IMR-90 (cell line): ENCODE results near the gene BOD1. TPM values are rescaled to one million over a fixed set of nuclear protein-coding genes. Genes with fewer than 3 reads are reported as not detected.

Experiments used
- ATAC-seq: fragments of 200-7000 bp; cut with Tn5 transposase; 2 replicates; pipeline ENCODE4 v1.9.1; 2020; ENCODE audit warnings: low read depth, mild to moderate bottlenecking, moderate library complexity
- BruUV-seq: library from RNA; stranded (reverse); fragments of 400-500 nt; replicated peaks from 2 replicates; lab custom pipeline; 2021; lab: Mats Ljungman, UMichigan
- CTCF ChIA-PET: fragments of 300-600 bp; formaldehyde crosslinking; extraction: SDS; loops from one replicate; lab custom pipeline; 2021; ENCODE audit warnings: antibody characterized with exemption; lab: Yijun Ruan, JAX
- POLR2A ChIA-PET: fragments of 300-600 bp; sonication (Branson Sonifier 250); formaldehyde crosslinking; loops from one replicate; lab custom pipeline; 2022; ENCODE audit warnings: antibody characterized with exemption; ENCODE audit not compliant: unreplicated experiment; lab: Charles Lee
- DNase-seq: peaks from one replicate; pipeline ENCODE4 v3.0.0; 2013
- H2AFZ ChIP-seq: replicated peaks from 2 replicates; pipeline ENCODE3; 2013; ENCODE audit warnings: low read length, mild to moderate bottlenecking; ENCODE audit not compliant: poor library complexity
- H2AK5ac ChIP-seq: 2 replicates; pipeline ENCODE4 v1.6.1; 2013; ENCODE audit warnings: low read depth, low read length, inconsistent platforms
- H2AK9ac ChIP-seq: replicated peaks from 2 replicates; pipeline ENCODE3; 2013; ENCODE audit warnings: mild to moderate bottlenecking, low read depth, low read length, moderate library complexity; ENCODE audit not compliant: poor library complexity
- H2BK120ac ChIP-seq: 2 replicates; pipeline ENCODE4 v1.6.1; 2013; ENCODE audit warnings: low read depth, low read length, inconsistent platforms
- H2BK15ac ChIP-seq: 3 replicates; pipeline ENCODE4 v1.6.1; 2013; ENCODE audit warnings: low read depth, low read length, inconsistent platforms
- H2BK20ac ChIP-seq: 2 replicates; pipeline ENCODE4 v1.6.1; 2013; ENCODE audit warnings: low read depth, mild to moderate bottlenecking, inconsistent platforms, low read length, moderate library complexity
- H2BK5ac ChIP-seq: 2 replicates; pipeline ENCODE4 v1.6.1; 2013; ENCODE audit warnings: mild to moderate bottlenecking, low read depth, low read length, inconsistent platforms; ENCODE audit not compliant: poor library complexity, severe bottlenecking
- H3K14ac ChIP-seq: replicated peaks from 2 replicates; pipeline ENCODE4 v1.6.1; 2013; ENCODE audit warnings: low read depth, low read length, inconsistent platforms
- H3K18ac ChIP-seq: 2 replicates; pipeline ENCODE4 v1.6.1; 2013; ENCODE audit warnings: low read depth, low read length, control low read depth
- H3K23ac ChIP-seq: 2 replicates; pipeline ENCODE4 v1.6.1; 2013; ENCODE audit warnings: low read depth, low read length, inconsistent platforms
- H3K27ac ChIP-seq: 2 replicates; pipeline ENCODE4 v1.5.1; 2013; ENCODE audit warnings: mild to moderate bottlenecking, control low read depth, low read length; ENCODE audit not compliant: insufficient read depth
- H3K27me3 ChIP-seq: 2 replicates; pipeline ENCODE4 v1.6.1; 2013; ENCODE audit warnings: low read length; ENCODE audit not compliant: control insufficient read depth, insufficient read depth
- H3K36me3 ChIP-seq: 2 replicates; pipeline ENCODE4 v1.6.1; 2013; ENCODE audit warnings: low read length, mixed read lengths; ENCODE audit not compliant: control insufficient read depth, insufficient read depth
- H3K4ac ChIP-seq: 2 replicates; pipeline ENCODE4 v1.6.1; 2013; ENCODE audit warnings: low read depth, low read length, inconsistent platforms
- H3K4me1 ChIP-seq: 2 replicates; pipeline ENCODE4 v1.6.1; 2013; ENCODE audit warnings: low read length, mixed read lengths; ENCODE audit not compliant: control insufficient read depth, insufficient read depth
- H3K4me2 ChIP-seq: 2 replicates; pipeline ENCODE4 v1.6.1; 2013; ENCODE audit warnings: low read depth, mild to moderate bottlenecking, control low read depth, low read length, moderate library complexity
- H3K4me3 ChIP-seq: 2 replicates; pipeline ENCODE4 v1.5.1; 2013; ENCODE audit warnings: low read depth, mild to moderate bottlenecking, control low read depth, low read length, moderate library complexity; ENCODE audit not compliant: insufficient read depth
- H3K56ac ChIP-seq: 2 replicates; pipeline ENCODE4 v1.6.1; 2013; ENCODE audit warnings: low read length, inconsistent platforms; ENCODE audit not compliant: insufficient read depth; ENCODE audit errors: extremely low read depth
- H3K79me1 ChIP-seq, 2 experiments: 2 replicates each; pipeline ENCODE4 v1.6.1; 2013; ENCODE audit warnings: low read length in 2 of 2, inconsistent platforms in 1 of 2, low read depth in 1 of 2
- H3K9ac ChIP-seq: 2 replicates; pipeline ENCODE4 v1.6.1; 2013; ENCODE audit warnings: low read depth, low read length, control low read depth
- H3K9me1 ChIP-seq: 2 replicates; pipeline ENCODE4 v1.6.1; 2013; ENCODE audit warnings: low read length, inconsistent platforms; ENCODE audit not compliant: insufficient read depth
- H3K9me3 ChIP-seq: 2 replicates; pipeline ENCODE4 v1.6.1; 2013; ENCODE audit warnings: low read length; ENCODE audit not compliant: control insufficient read depth, insufficient read depth
- H4K20me1 ChIP-seq: 2 replicates; pipeline ENCODE4 v1.6.1; 2013; ENCODE audit warnings: low read length, inconsistent platforms; ENCODE audit not compliant: insufficient read depth
- H4K5ac ChIP-seq: 2 replicates; pipeline ENCODE4 v1.6.1; 2013; ENCODE audit warnings: mild to moderate bottlenecking, low read depth, low read length, control low read depth
- H4K8ac ChIP-seq, 2 experiments: 2 replicates each; pipeline ENCODE4 v1.6.1; 2013; ENCODE audit warnings: low read depth in 2 of 2, low read length in 2 of 2, control low read depth in 1 of 2, inconsistent platforms in 1 of 2
- H4K91ac ChIP-seq: 2 replicates; pipeline ENCODE4 v1.6.1; 2013; ENCODE audit warnings: low read depth, low read length, inconsistent platforms; ENCODE audit not compliant: insufficient read depth
- BHLHE40 ChIP-seq: fragments of 150-350 bp; IDR thresholded peaks from 2 replicates; pipeline ENCODE4 v1.6.1; 2016; ENCODE audit warnings: mild to moderate bottlenecking, low read depth, low read length
- CEBPB ChIP-seq: IDR thresholded peaks from 2 replicates; pipeline ENCODE4 v1.6.1; 2012; ENCODE audit warnings: low read depth, low read length, improper control_type of control experiment
- CHD1 ChIP-seq: IDR thresholded peaks from 2 replicates; pipeline ENCODE4 v1.6.1; 2012; ENCODE audit warnings: low read depth, low read length, improper control_type of control experiment
- CTCF ChIP-seq: conservative IDR thresholded peaks from 2 replicates; pipeline ENCODE4 v1.5.1; 2012; ENCODE audit warnings: mild to moderate bottlenecking, low read depth, low read length, improper control_type of control experiment
- ELK1 ChIP-seq: fragments of 150-350 bp; IDR thresholded peaks from 2 replicates; pipeline ENCODE4 v1.6.1; 2016; ENCODE audit warnings: low read depth, mild to moderate bottlenecking, low read length, moderate library complexity, borderline replicate concordance
- MAFK ChIP-seq: IDR thresholded peaks from 2 replicates; pipeline ENCODE4 v1.6.1; 2012; ENCODE audit warnings: low read depth, low read length, improper control_type of control experiment
- MAZ ChIP-seq: IDR thresholded peaks from 2 replicates; pipeline ENCODE4 v1.6.1; 2012; ENCODE audit warnings: low read depth, mild to moderate bottlenecking, low read length, improper control_type of control experiment, moderate library complexity, borderline replicate concordance
- MXI1 ChIP-seq: IDR thresholded peaks from 2 replicates; pipeline ENCODE4 v1.6.1; 2012; ENCODE audit warnings: low read depth, mild to moderate bottlenecking, low read length, moderate library complexity, borderline replicate concordance
- NFE2L2 ChIP-seq: fragments of 150-350 bp; IDR thresholded peaks from 2 replicates; pipeline ENCODE4 v1.6.1; 2016; ENCODE audit warnings: low read depth, mild to moderate bottlenecking, low read length
- POLR2A ChIP-seq: IDR thresholded peaks from 2 replicates; pipeline ENCODE4 v1.6.1; 2012; ENCODE audit warnings: mild to moderate bottlenecking, low read depth, low read length
- RCOR1 ChIP-seq: IDR thresholded peaks from 2 replicates; pipeline ENCODE4 v1.6.1; 2012; ENCODE audit warnings: mild to moderate bottlenecking, low read length, improper control_type of control experiment; ENCODE audit not compliant: insufficient replicate concordance
- RFX5 ChIP-seq: IDR thresholded peaks from 2 replicates; pipeline ENCODE4 v1.8.0; 2012; ENCODE audit warnings: low read depth, mild to moderate bottlenecking, low read length, moderate library complexity
- SMC3 ChIP-seq: fragments of 150-350 bp; IDR thresholded peaks from 2 replicates; pipeline ENCODE4 v1.6.1; 2016; ENCODE audit warnings: low read depth, mild to moderate bottlenecking, antibody characterized with exemption, low read length, moderate library complexity
- WGBS, 2 experiments: methylation state at CpG; one replicate each; pipeline versions ENCODE4 v1.1.5 to v1.1.7; 2013; ENCODE audit warnings: missing lambda C conversion rate in 2 of 2; ENCODE audit not compliant: insufficient read length in 1 of 2; ENCODE audit errors: extremely low coverage in 2 of 2; 5-methylcytosine and 5-hydroxymethylcytosine counted together
- dilution Hi-C: fragments of 300-500 bp; cut with HindIII; formaldehyde crosslinking; loops from one replicate; pipeline ENCODE4 v1.14.3; 2018; ENCODE audit warnings: low sequenced_read_pairs; ENCODE audit not compliant: unreplicated experiment
- in situ Hi-C: fragments of 300-500 bp; cut with MboI; formaldehyde crosslinking; loops from 3 replicates; pipeline ENCODE4 v1.14.3; 2019; ENCODE audit warnings: low sequenced_read_pairs, inconsistent platforms, mixed read lengths
- intact Hi-C: fragments of 100-400 bp; cut with micrococcal nuclease; formaldehyde crosslinking; loops from 2 replicates; pipeline ENCODE4 v1.10.0; 2022
- polyA plus RNA-seq, 3 experiments: library from polyadenylated mRNA; depleted of rRNA; stranded (reverse); fragments of >200 nt; gene quantifications; 2 replicates each; pipeline ENCODE4 v1.2.3, GENCODE V29; 2012; ENCODE audit warnings: low replicate concordance in 1 of 3
- total RNA-seq: library from RNA; depleted of rRNA; stranded (reverse); fragments of >200 nt; gene quantifications from 2 replicates; pipeline ENCODE4 v1.2.3, GENCODE V29; 2012
- TF ChIP-seq, protein P1 (sequence below): fragments of 150-350 bp; IDR thresholded peaks from 2 replicates; pipeline ENCODE4 v1.6.1; 2017; ENCODE audit warnings: mild to moderate bottlenecking, antibody characterized with exemption, low read length, low read depth

Gene BOD1
- total and polyA plus RNA-seq, 2 of the 4 experiments (the other 2 are of a cell fraction) = 57.9 to 71.7 TPM

GRCh38 chr5:173659423-173659822 is 43.0 kb upstream of the BOD1 start:
- Histone ChIP-seq H3K36me3 (no peaks in the 10 kb centered on the region), H4K91ac (no peak overlapping the region), H3K14ac (no peak overlapping the region), H3K9ac (no peak overlapping the region), H2BK120ac (no peak overlapping the region), H3K4ac (no peak overlapping the region), H2AFZ (no peak overlapping the region), H3K23ac (no peak overlapping the region), H2BK15ac (no peak overlapping the region), H4K20me1 (no peaks in the 10 kb centered on the region), H3K27ac (no peak overlapping the region), H2AK5ac (no peak overlapping the region), H3K56ac (no peak overlapping the region), H3K18ac (no peak overlapping the region), H3K9me1 (no peaks in the 10 kb centered on the region), H3K4me3 (no peak overlapping the region), H3K4me2 (no peak overlapping the region), H2AK9ac (no peak overlapping the region), H3K27me3 (peaks cover 8% of the 10 kb centered on the region; the same call in 1 of the 2 replicates), H2BK20ac (no peak overlapping the region), H2BK5ac (no peak overlapping the region), H4K5ac (no peak overlapping the region), H3K9me3 (peaks cover 5% of the 10 kb centered on the region), H4K8ac (no peak overlapping the region), H3K4me1 (no peaks in the 10 kb centered on the region), H3K79me1 (no peaks in the 10 kb centered on the region)
- ChIA-PET POLR2A (no interaction called here), CTCF (no interaction called here)
- intact Hi-C loops (no loop called here), in situ Hi-C loops (no loop called here), dilution Hi-C loops (no loop called here)
- ATAC-seq (no peak), DNase-seq (no peak)
- TF ChIP-seq CTCF (no peak), MXI1 (no peak), CEBPB (no peak), POLR2A (no peak), CHD1 (no peak), SMC3 (no peak), MAFK (no peak), RCOR1 (no peak), MAZ (no peak), NFE2L2 (no peak), BHLHE40 (no peak), RFX5 (no peak), ELK1 (no peak)
- TF ChIP-seq, protein P1, sequence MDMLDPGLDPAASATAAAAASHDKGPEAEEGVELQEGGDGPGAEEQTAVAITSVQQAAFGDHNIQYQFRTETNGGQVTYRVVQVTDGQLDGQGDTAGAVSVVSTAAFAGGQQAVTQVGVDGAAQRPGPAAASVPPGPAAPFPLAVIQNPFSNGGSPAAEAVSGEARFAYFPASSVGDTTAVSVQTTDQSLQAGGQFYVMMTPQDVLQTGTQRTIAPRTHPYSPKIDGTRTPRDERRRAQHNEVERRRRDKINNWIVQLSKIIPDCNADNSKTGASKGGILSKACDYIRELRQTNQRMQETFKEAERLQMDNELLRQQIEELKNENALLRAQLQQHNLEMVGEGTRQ = no peak
- WGBS, 2 experiments = 53% methylated on average over 2 of the region's 6 CpGs; no CpG with 5 or more reads in 1 of the 2 experiments
- BruUV-seq = no TSS peak
